ENCODE measurements around the gene CYB5R4.

DNA sequence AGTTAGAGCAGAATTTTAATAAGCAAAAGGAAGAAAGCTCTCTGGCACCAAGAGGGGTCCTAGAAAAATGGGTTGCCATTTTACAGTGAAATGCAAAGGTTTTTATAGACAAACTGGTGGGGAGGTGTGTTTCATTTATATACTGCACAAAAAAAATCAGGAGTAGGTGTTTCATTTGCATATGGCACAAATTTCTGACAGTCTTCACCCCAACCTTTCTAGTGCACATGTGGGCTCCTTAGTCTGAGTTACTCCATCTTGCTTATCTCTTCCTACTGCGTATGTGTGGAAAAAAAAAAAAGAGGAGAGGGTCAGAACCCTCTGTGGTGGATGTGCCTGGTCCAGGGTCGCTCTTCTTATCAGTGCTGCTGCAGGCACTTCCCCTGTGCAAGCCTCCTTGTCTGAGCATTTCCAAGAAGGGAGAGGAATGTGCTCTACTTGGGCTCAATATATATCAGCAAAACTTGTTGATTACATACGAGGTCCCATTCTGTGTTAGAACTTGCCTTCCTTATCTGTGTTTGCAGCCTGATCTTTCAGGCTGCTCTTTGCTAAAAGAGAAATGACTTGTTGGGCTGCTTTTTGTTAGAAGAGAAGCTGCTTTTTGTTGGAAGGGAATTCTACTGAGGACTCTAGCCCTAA is 115.0 kb downstream of the CYB5R4 start:
- no peak for TF ChIP-seq CTCF (conservative IDR thresholded peaks at IDR 0.05)
- TF ChIP-seq ZFX (IDR thresholded peaks at IDR 0.05): no peak

Measured in C4-2B (cell line).